WTC11 (cell line): ENCODE data around the gene NUDT16. TPM values are rescaled to one million over a fixed set of nuclear protein-coding genes. Genes with fewer than 3 reads are reported as not detected.

ENCODE experiments used
- ATAC-seq: fragments of 200-7000 bp; cut with Tn5 transposase; 2 replicates; pipeline ENCODE4 v1.10.0; 2021; ENCODE audit warnings: mild to moderate bottlenecking, moderate library complexity
- CTCF ChIA-PET: fragments of 300-600 bp; sonication (Branson Sonifier 250); formaldehyde crosslinking; loops from one replicate; lab custom pipeline; 2021; ENCODE audit warnings: antibody characterized with exemption; lab: Charles Lee
- POLR2A ChIA-PET: fragments of 350-600 bp; sonication (Branson Sonifier 250); formaldehyde crosslinking; loops from one replicate; lab custom pipeline; 2021; ENCODE audit warnings: antibody characterized with exemption; lab: Charles Lee
- DNase-seq: peaks from one replicate; pipeline ENCODE4 v3.0.0; 2021; ENCODE audit warnings: low spot score
- H3K27ac Mint-ChIP-seq: 2 replicates; pipeline ENCODE4 v1.8.0; 2021; ENCODE audit warnings: mixed read lengths
- H3K27me3 Mint-ChIP-seq: 2 replicates; pipeline ENCODE4 v1.8.0; 2021; ENCODE audit warnings: low read depth, mild to moderate bottlenecking, moderate library complexity, mixed read lengths
- H3K36me3 Mint-ChIP-seq: 2 replicates; pipeline ENCODE4 v1.8.0; 2021; ENCODE audit warnings: mixed read lengths
- H3K4me1 Mint-ChIP-seq: 2 replicates; pipeline ENCODE4 v1.8.0; 2022; ENCODE audit warnings: mixed read lengths
- H3K4me3 Mint-ChIP-seq: 2 replicates; pipeline ENCODE4 v1.8.0; 2021; ENCODE audit warnings: mild to moderate bottlenecking, moderate library complexity, mixed read lengths
- H3K9me3 Mint-ChIP-seq: 2 replicates; pipeline ENCODE4 v1.8.0; 2021; ENCODE audit warnings: mixed read lengths
- ATF2 ChIP-seq: sonication (generic); formaldehyde crosslinking; IDR thresholded peaks from 2 replicates; pipeline ENCODE4 v1.8.1; 2022; ENCODE audit warnings: low read depth, missing genetic modification reagents, borderline replicate concordance
- ATF3 ChIP-seq: sonication (generic); formaldehyde crosslinking; conservative IDR thresholded peaks from 2 replicates; pipeline ENCODE4 v1.8.1; 2022; ENCODE audit warnings: mild to moderate bottlenecking, missing genetic modification reagents
- ATF6 ChIP-seq: sonication (generic); formaldehyde crosslinking; IDR thresholded peaks from 2 replicates; pipeline ENCODE4 v1.8.1; 2023; ENCODE audit warnings: mild to moderate bottlenecking, missing genetic modification reagents
- ELF4 ChIP-seq: sonication (generic); formaldehyde crosslinking; IDR thresholded peaks from 2 replicates; pipeline ENCODE4 v1.8.1; 2022; ENCODE audit warnings: low read depth, mild to moderate bottlenecking, moderate library complexity, missing genetic modification reagents
- ERG ChIP-seq: fragments of 250-450 bp; sonication (Bioruptor Pico); IDR thresholded peaks from 2 replicates; pipeline ENCODE4 v1.8.0; 2021; ENCODE audit warnings: mild to moderate bottlenecking
- HMGA2 ChIP-seq: fragments of 250-450 bp; sonication (Bioruptor Pico); IDR thresholded peaks from 2 replicates; pipeline ENCODE4 v1.4.0; 2021; ENCODE audit warnings: mild to moderate bottlenecking, moderate library complexity
- JUN ChIP-seq: sonication (generic); formaldehyde crosslinking; IDR thresholded peaks from 2 replicates; pipeline ENCODE4 v1.8.0; 2023; ENCODE audit warnings: mild to moderate bottlenecking, missing genetic modification reagents
- MYBL2 ChIP-seq: sonication (generic); formaldehyde crosslinking; IDR thresholded peaks from 2 replicates; pipeline ENCODE4 v1.8.1; 2023; ENCODE audit warnings: mild to moderate bottlenecking, moderate library complexity, missing genetic modification reagents
- NFYB ChIP-seq: sonication (generic); formaldehyde crosslinking; conservative IDR thresholded peaks from 2 replicates; pipeline ENCODE4 v1.8.0; 2022; ENCODE audit warnings: low read depth, missing genetic modification reagents
- NR1H2 ChIP-seq: sonication (generic); formaldehyde crosslinking; IDR thresholded peaks from 2 replicates; pipeline ENCODE4 v1.9.0; 2021; ENCODE audit warnings: mild to moderate bottlenecking, moderate library complexity, missing genetic modification reagents
- OVOL2 ChIP-seq: fragments of 250-450 bp; sonication (Bioruptor Pico); IDR thresholded peaks from 2 replicates; pipeline ENCODE4 v1.9.0; 2021; ENCODE audit warnings: mild to moderate bottlenecking, borderline replicate concordance
- PRDM15 ChIP-seq: sonication (generic); formaldehyde crosslinking; IDR thresholded peaks from 2 replicates; pipeline ENCODE4 v1.8.0; 2022; ENCODE audit warnings: missing genetic modification reagents
- RELA ChIP-seq: sonication (generic); formaldehyde crosslinking; IDR thresholded peaks from 2 replicates; pipeline ENCODE4 v1.8.1; 2022; ENCODE audit warnings: missing genetic modification reagents, mild to moderate bottlenecking, borderline replicate concordance
- SP1 ChIP-seq: sonication (generic); formaldehyde crosslinking; conservative IDR thresholded peaks from 2 replicates; pipeline ENCODE4 v1.8.1; 2022; ENCODE audit warnings: missing genetic modification reagents
- TEAD1 ChIP-seq: sonication (generic); formaldehyde crosslinking; IDR thresholded peaks from 2 replicates; pipeline ENCODE4 v1.8.0; 2022; ENCODE audit warnings: mild to moderate bottlenecking, missing genetic modification reagents
- ZNF232 ChIP-seq: sonication (generic); formaldehyde crosslinking; IDR thresholded peaks from 2 replicates; pipeline ENCODE4 v1.8.0; 2022; ENCODE audit warnings: mild to moderate bottlenecking, missing genetic modification reagents
- ZNF396 ChIP-seq: fragments of 250-450 bp; sonication (Bioruptor Pico); IDR thresholded peaks from 2 replicates; pipeline ENCODE4 v1.8.0; 2021; ENCODE audit warnings: mild to moderate bottlenecking, moderate library complexity, borderline replicate concordance
- ZNF425 ChIP-seq: fragments of 250-450 bp; sonication (Bioruptor Pico); conservative IDR thresholded peaks from 2 replicates; pipeline ENCODE4 v1.9.0; 2021; ENCODE audit warnings: mild to moderate bottlenecking
- ZSCAN18 ChIP-seq: fragments of 250-450 bp; sonication (Bioruptor Pico); IDR thresholded peaks from 2 replicates; pipeline ENCODE4 v2.1.2; 2022; ENCODE audit warnings: mild to moderate bottlenecking, moderate library complexity
- total RNA-seq: library from RNA; stranded (reverse); gene quantifications from 3 replicates; pipeline ENCODE4 v1.2.3, GENCODE V29; 2021

NUDT16 gene
- total RNA-seq, 1 experiment from 2014 or later = 17.2 TPM

- H3K36me3 Mint-ChIP-seq = peaks cover 16% of the 10 kb centered on the region
- H3K27ac Mint-ChIP-seq = no peak overlapping the region
- POLR2A ChIA-PET = interaction anchor here (0.6 to 1.6 kb wide), 2 partner anchors 10 to 350 kb away, joined by 3 to 5 read pairs; partner anchors contain the start of gene NUDT16
- ATAC-seq (no peak; the same call in 1 of the 2 replicates), DNase-seq (no peak)
- no peak overlapping the region for H3K4me3 Mint-ChIP-seq
- no peak for TF ChIP-seq NR1H2 (CRISPR knock-in tag)
- no peak for TF ChIP-seq JUN (CRISPR knock-in tag)
- TF ChIP-seq ATF2 = no peak
- TF ChIP-seq HMGA2 = no peak
- TF ChIP-seq NFYB (CRISPR knock-in tag) = no peak
- TF ChIP-seq OVOL2 (CRISPR knock-in tag) = no peak
- no peak for TF ChIP-seq RELA (CRISPR knock-in tag)
- TF ChIP-seq ZNF425 (CRISPR knock-in tag) = no peak
- TF ChIP-seq ATF6 (CRISPR knock-in tag) = no peak
- TF ChIP-seq SP1 = no peak
- no peak for TF ChIP-seq ATF3
- no peak for TF ChIP-seq ZNF396
- TF ChIP-seq ERG = no peak
- TF ChIP-seq ELF4 (CRISPR knock-in tag) = no peak
- no peak for TF ChIP-seq ZSCAN18 (CRISPR knock-in tag)
- no peak for TF ChIP-seq ZNF232 (CRISPR knock-in tag)
- no peak for TF ChIP-seq MYBL2
- TF ChIP-seq PRDM15 (CRISPR knock-in tag) = no peak
- TF ChIP-seq TEAD1 (CRISPR knock-in tag) = no peak
- H3K4me1 Mint-ChIP-seq = peaks cover 4% of the 10 kb centered on the region; the same call in 1 of the 2 replicates
- no peaks in the 10 kb centered on the region for H3K27me3 Mint-ChIP-seq
- H3K9me3 Mint-ChIP-seq = no peaks in the 10 kb centered on the region; the same call in 1 of the 2 replicates
- CTCF ChIA-PET = interaction anchor here (0.8 kb wide), 1 partner anchor 10 kb away, joined by 3 read pairs; no protein-coding TSS in a partner anchor
Observed at GRCh38 chr3:131370935-131371687, 10.5 kb upstream of the NUDT16 start.
